ENCODE measurements around the gene TTLL10.

DNA sequence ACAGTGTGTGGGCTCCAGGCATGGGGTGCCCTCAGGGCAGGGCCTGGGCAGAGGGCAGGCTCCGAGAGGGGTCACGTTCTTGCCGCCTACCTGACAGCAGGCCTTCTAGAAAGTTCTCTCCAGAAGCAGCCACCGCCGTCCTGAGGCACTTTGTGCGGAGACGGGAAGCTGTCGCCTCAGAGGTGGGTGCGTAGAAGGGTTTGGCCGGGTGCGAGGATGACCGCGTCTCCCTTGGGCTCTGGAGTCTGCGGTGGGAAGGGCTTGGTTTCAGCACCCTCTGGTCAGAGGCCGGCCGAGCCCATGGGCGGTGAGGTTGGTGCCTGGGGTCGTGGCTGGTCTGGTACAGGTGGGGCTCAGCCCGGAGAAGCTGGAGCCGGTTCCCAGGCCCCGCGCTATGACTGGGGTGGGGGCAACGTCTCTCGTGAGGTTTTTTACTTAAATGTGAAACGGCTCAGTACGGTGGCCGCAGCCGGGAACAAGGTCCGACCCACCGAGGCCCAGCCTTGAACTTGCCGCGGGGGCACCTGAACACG is 10.1 kb upstream of the TTLL10 start:
- TF ChIP-seq EZH2 (IDR thresholded peaks at IDR 0.05; ENCODE audit: insufficient read depth, poor library complexity, severe bottlenecking), result no peak
- no peak for TF ChIP-seq EZH2phosphoT487 (IDR thresholded peaks at IDR 0.05; ENCODE audit: insufficient read depth, low read depth)

Measured in GM23248 (cell line).